H9 (cell line): Measurements from ENCODE around the gene RAB1A. TPM values are rescaled to one million over a fixed set of nuclear protein-coding genes. Genes with fewer than 3 reads are reported as not detected.

ENCODE experiments used
- DNase-seq: peaks from one replicate; pipeline ENCODE4 v3.0.0-alpha.2; 2017
- H2AFZ ChIP-seq: one replicate; pipeline ENCODE4 v1.6.1; 2013; ENCODE audit warnings: mild to moderate bottlenecking, low read length, control low read depth, moderate library complexity
- H2AK5ac ChIP-seq: 2 replicates; pipeline ENCODE4 v1.6.1; 2013; ENCODE audit warnings: low read length, control low read depth, mixed read lengths; ENCODE audit not compliant: insufficient read length
- H2BK120ac ChIP-seq: one replicate; pipeline ENCODE4 v1.6.1; 2013; ENCODE audit warnings: low read depth, mild to moderate bottlenecking, low read length, control low read depth, inconsistent platforms; ENCODE audit not compliant: poor library complexity, severe bottlenecking
- H2BK12ac ChIP-seq: 2 replicates; pipeline ENCODE4 v1.6.1; 2013; ENCODE audit warnings: low read length, control low read depth, mixed read lengths, low read depth; ENCODE audit not compliant: insufficient read length
- H2BK15ac ChIP-seq: 2 replicates; pipeline ENCODE4 v1.6.1; 2013; ENCODE audit warnings: low read depth, low read length, control low read depth
- H2BK20ac ChIP-seq: one replicate; pipeline ENCODE4 v1.6.1; 2013; ENCODE audit warnings: low read depth, mild to moderate bottlenecking, low read length, control low read depth, inconsistent platforms; ENCODE audit not compliant: poor library complexity, severe bottlenecking
- H2BK5ac ChIP-seq: 2 replicates; pipeline ENCODE4 v1.6.1; 2013; ENCODE audit warnings: low read length, control low read depth, mixed read lengths; ENCODE audit not compliant: insufficient read length
- H3K14ac ChIP-seq: 2 replicates; pipeline ENCODE4 v1.6.1; 2013; ENCODE audit warnings: low read length, control low read depth; ENCODE audit not compliant: insufficient read depth
- H3K18ac ChIP-seq: 2 replicates; pipeline ENCODE4 v1.6.1; 2013; ENCODE audit warnings: low read depth, mild to moderate bottlenecking, mixed read lengths, low read length, control low read depth; ENCODE audit not compliant: insufficient read length
- H3K23ac ChIP-seq: 2 replicates; pipeline ENCODE4 v1.6.1; 2013; ENCODE audit warnings: low read length, control low read depth, mixed read lengths, low read depth; ENCODE audit not compliant: insufficient read length
- H3K23me2 ChIP-seq: 2 replicates; pipeline ENCODE4 v1.6.1; 2013; ENCODE audit warnings: low read depth, mild to moderate bottlenecking, mixed read lengths, low read length, control low read depth; ENCODE audit not compliant: insufficient read length, poor library complexity, severe bottlenecking
- H3K27ac ChIP-seq: 2 replicates; pipeline ENCODE4 v1.5.1; 2013; ENCODE audit warnings: low read length, control low read depth, mixed read lengths, low read depth; ENCODE audit not compliant: insufficient read length
- H3K27me3 ChIP-seq: 2 replicates; pipeline ENCODE4 v1.6.1; 2013; ENCODE audit warnings: low read length, control low read depth, inconsistent platforms; ENCODE audit not compliant: insufficient read depth
- H3K4ac ChIP-seq: 2 replicates; pipeline ENCODE4 v1.6.1; 2013; ENCODE audit warnings: low read depth, mild to moderate bottlenecking, control low read depth, inconsistent platforms, low read length, moderate library complexity
- H3K4me1 ChIP-seq: 2 replicates; pipeline ENCODE4 v1.6.1; 2013; ENCODE audit warnings: low read length, control low read depth, inconsistent platforms; ENCODE audit not compliant: insufficient read depth
- H3K4me2 ChIP-seq: 2 replicates; pipeline ENCODE4 v1.6.1; 2013; ENCODE audit warnings: low read length, control low read depth, mixed read lengths; ENCODE audit not compliant: insufficient read length, insufficient read depth
- H3K56ac ChIP-seq: 2 replicates; pipeline ENCODE4 v1.6.1; 2013; ENCODE audit warnings: low read depth, mild to moderate bottlenecking, mixed read lengths, low read length, control low read depth; ENCODE audit not compliant: insufficient read length
- H3K79me1 ChIP-seq: 2 replicates; pipeline ENCODE4 v1.6.1; 2013; ENCODE audit warnings: low read depth, mild to moderate bottlenecking, moderate library complexity, low read length, control low read depth, inconsistent platforms; ENCODE audit not compliant: insufficient read depth, poor library complexity, severe bottlenecking
- H3K79me2 ChIP-seq: 2 replicates; pipeline ENCODE4 v1.6.1; 2013; ENCODE audit warnings: low read length, control low read depth, inconsistent platforms; ENCODE audit not compliant: insufficient read depth
- H3K9ac ChIP-seq: 2 replicates; pipeline ENCODE4 v1.6.1; 2013; ENCODE audit warnings: low read length, control low read depth, mixed read lengths; ENCODE audit not compliant: insufficient read length; ENCODE audit errors: extremely low read depth
- H3K9me3 ChIP-seq: one replicate; pipeline ENCODE4 v1.6.1; 2013; ENCODE audit warnings: low read depth, low read length, inconsistent platforms; ENCODE audit not compliant: control insufficient read depth
- H3T11ph ChIP-seq: one replicate; pipeline ENCODE4 v1.6.1; 2013; ENCODE audit warnings: mild to moderate bottlenecking, low read length, control low read depth, inconsistent platforms
- H4K20me1 ChIP-seq: one replicate; pipeline ENCODE4 v1.6.1; 2013; ENCODE audit not compliant: control insufficient read depth, insufficient read length, insufficient read depth
- H4K5ac ChIP-seq: 2 replicates; pipeline ENCODE4 v1.6.1; 2013; ENCODE audit warnings: low read depth, mild to moderate bottlenecking, mixed read lengths, low read length, control low read depth; ENCODE audit not compliant: insufficient read length
- H4K8ac ChIP-seq: replicated peaks from 2 replicates; pipeline ENCODE4 v1.6.1; 2013; ENCODE audit warnings: low read length, control low read depth, mixed read lengths, low read depth; ENCODE audit not compliant: insufficient read length
- H4K91ac ChIP-seq: 2 replicates; pipeline ENCODE4 v1.6.1; 2013; ENCODE audit warnings: low read depth, mild to moderate bottlenecking, moderate library complexity, mixed read lengths, low read length, control low read depth; ENCODE audit not compliant: insufficient read length
- H3K27ac Mint-ChIP-seq, 3 experiments: 2 replicates in 2 of 3; 3 replicates in 1 of 3; pipeline ENCODE4 v1.8.0; 2020 to 2021; ENCODE audit warnings: mixed read lengths in 3 of 3, mild to moderate bottlenecking in 1 of 3, moderate library complexity in 1 of 3
- H3K27me3 Mint-ChIP-seq: 2 replicates; pipeline ENCODE4 v1.8.0; 2021; ENCODE audit warnings: low read depth, mild to moderate bottlenecking, moderate library complexity, mixed read lengths
- H3K36me3 Mint-ChIP-seq, 3 experiments: 2 replicates in 2 of 3; 3 replicates in 1 of 3; pipeline ENCODE4 v1.8.0; 2020 to 2021; ENCODE audit warnings: low read depth in 3 of 3, mixed read lengths in 3 of 3; ENCODE audit not compliant: insufficient read depth in 1 of 3
- H3K4me1 Mint-ChIP-seq, 2 experiments: 2 replicates each; pipeline ENCODE4 v1.8.0; 2020; ENCODE audit warnings: mixed read lengths in 2 of 2
- H3K4me3 Mint-ChIP-seq, 2 experiments: 2 replicates in 1 of 2; 3 replicates in 1 of 2; pipeline ENCODE4 v1.8.0; 2020 to 2021; ENCODE audit warnings: mild to moderate bottlenecking in 2 of 2, mixed read lengths in 2 of 2, moderate library complexity in 1 of 2
- H3K9me3 Mint-ChIP-seq, 2 experiments: 2 replicates in 1 of 2; 3 replicates in 1 of 2; pipeline ENCODE4 v1.8.0; 2020; ENCODE audit warnings: mild to moderate bottlenecking in 2 of 2, mixed read lengths in 2 of 2, moderate library complexity in 1 of 2
- WGBS: extraction: QIAGEN DNeasy Blood & Tissue Kit; methylation state at CpG from one replicate; pipeline ENCODE4 v1.1.7; 2013; ENCODE audit warnings: missing lambda C conversion rate, low lambda C conversion rate, mixed read lengths; ENCODE audit not compliant: insufficient read length; ENCODE audit errors: extremely low coverage; 5-methylcytosine and 5-hydroxymethylcytosine counted together
- total RNA-seq: library from RNA; stranded (reverse); gene quantifications from 2 replicates; pipeline ENCODE4 v1.2.1, GENCODE V29; 2021
- TF ChIP-seq, protein P1 (sequence below): fragments of 200-600 bp; sonication (generic); conservative IDR thresholded peaks from 3 replicates; pipeline ENCODE4 v1.8.0; 2021; ENCODE audit warnings: antibody characterized with exemption, mild to moderate bottlenecking

The RAB1A gene
- total RNA-seq, 1 experiment from 2014 or later = 112 TPM

GRCh38 chr2:65112633-65113032 lies 17.3 kb downstream of the RAB1A start:
- Histone ChIP-seq H3K23me2 (no peaks in the 10 kb centered on the region), H3K4me2 (no peak overlapping the region), H2AFZ (no peak overlapping the region), H3K56ac (no peak overlapping the region), H2BK15ac (no peak overlapping the region), H2BK20ac (no peak overlapping the region), H3K79me1 (peaks cover 12% of the 10 kb centered on the region), H3K4me1 (no peaks in the 10 kb centered on the region), H3K14ac (no peak overlapping the region), H3T11ph (no peak overlapping the region), H4K8ac (no peak overlapping the region), H4K91ac (no peak overlapping the region), H2BK5ac (no peak overlapping the region), H3K18ac (no peak overlapping the region), H3K27me3 (no peaks in the 10 kb centered on the region), H2BK12ac (no peak overlapping the region), H2BK120ac (no peak overlapping the region), H2AK5ac (no peak overlapping the region), H3K23ac (no peak overlapping the region), H4K20me1 (no peaks in the 10 kb centered on the region), H3K79me2 (peaks cover 20% of the 10 kb centered on the region), H3K9me3 (no peaks in the 10 kb centered on the region), H3K27ac (no peak overlapping the region), H4K5ac (no peak overlapping the region), H3K4ac (no peak overlapping the region), H3K9ac (no peak overlapping the region)
- H3K9me3 Mint-ChIP-seq = no peaks in the 10 kb centered on the region
- H3K27me3 Mint-ChIP-seq = no peaks in the 10 kb centered on the region
- H3K36me3 Mint-ChIP-seq = peaks cover 0 to 8% (median 7%) of the 10 kb centered on the region in 3 experiments; a peak in 5 of 7 replicates
- DNase-seq = no peak
- no peak overlapping the region for H3K4me3 Mint-ChIP-seq
- WGBS = no CpG with 5 or more reads among the region's 3 CpGs
- TF ChIP-seq, protein P1, sequence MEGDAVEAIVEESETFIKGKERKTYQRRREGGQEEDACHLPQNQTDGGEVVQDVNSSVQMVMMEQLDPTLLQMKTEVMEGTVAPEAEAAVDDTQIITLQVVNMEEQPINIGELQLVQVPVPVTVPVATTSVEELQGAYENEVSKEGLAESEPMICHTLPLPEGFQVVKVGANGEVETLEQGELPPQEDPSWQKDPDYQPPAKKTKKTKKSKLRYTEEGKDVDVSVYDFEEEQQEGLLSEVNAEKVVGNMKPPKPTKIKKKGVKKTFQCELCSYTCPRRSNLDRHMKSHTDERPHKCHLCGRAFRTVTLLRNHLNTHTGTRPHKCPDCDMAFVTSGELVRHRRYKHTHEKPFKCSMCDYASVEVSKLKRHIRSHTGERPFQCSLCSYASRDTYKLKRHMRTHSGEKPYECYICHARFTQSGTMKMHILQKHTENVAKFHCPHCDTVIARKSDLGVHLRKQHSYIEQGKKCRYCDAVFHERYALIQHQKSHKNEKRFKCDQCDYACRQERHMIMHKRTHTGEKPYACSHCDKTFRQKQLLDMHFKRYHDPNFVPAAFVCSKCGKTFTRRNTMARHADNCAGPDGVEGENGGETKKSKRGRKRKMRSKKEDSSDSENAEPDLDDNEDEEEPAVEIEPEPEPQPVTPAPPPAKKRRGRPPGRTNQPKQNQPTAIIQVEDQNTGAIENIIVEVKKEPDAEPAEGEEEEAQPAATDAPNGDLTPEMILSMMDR = no peak
- H3K4me1 Mint-ChIP-seq = peaks cover 2 to 13% of the 10 kb centered on the region in 2 experiments; a peak in 3 of 4 replicates
- no peak overlapping the region for H3K27ac Mint-ChIP-seq
